OCI-LY1 (cell line): ENCODE results near the gene ZC3H18.

ENCODE experiments used
- EZH2 ChIP-seq: fragments of 200-600 bp; sonication (generic), shearing (Covaris generic); IDR thresholded peaks from 2 replicates; pipeline ENCODE4 v1.8.0; 2017; ENCODE audit warnings: borderline replicate concordance, mixed run types, mild to moderate bottlenecking, antibody characterized with exemption, low read length, moderate library complexity, mixed read lengths
- TF ChIP-seq, protein P1 (sequence below): fragments of 200-600 bp; sonication (generic), shearing (Covaris generic); IDR thresholded peaks from 2 replicates; pipeline ENCODE4 v1.5.1; 2017; ENCODE audit warnings: mild to moderate bottlenecking, antibody characterized with exemption, low read length, moderate library complexity, mixed read lengths

GRCh38 chr16:88539261-88539651 is 30.9 kb upstream of the ZC3H18 start:
- TF ChIP-seq, protein P1, sequence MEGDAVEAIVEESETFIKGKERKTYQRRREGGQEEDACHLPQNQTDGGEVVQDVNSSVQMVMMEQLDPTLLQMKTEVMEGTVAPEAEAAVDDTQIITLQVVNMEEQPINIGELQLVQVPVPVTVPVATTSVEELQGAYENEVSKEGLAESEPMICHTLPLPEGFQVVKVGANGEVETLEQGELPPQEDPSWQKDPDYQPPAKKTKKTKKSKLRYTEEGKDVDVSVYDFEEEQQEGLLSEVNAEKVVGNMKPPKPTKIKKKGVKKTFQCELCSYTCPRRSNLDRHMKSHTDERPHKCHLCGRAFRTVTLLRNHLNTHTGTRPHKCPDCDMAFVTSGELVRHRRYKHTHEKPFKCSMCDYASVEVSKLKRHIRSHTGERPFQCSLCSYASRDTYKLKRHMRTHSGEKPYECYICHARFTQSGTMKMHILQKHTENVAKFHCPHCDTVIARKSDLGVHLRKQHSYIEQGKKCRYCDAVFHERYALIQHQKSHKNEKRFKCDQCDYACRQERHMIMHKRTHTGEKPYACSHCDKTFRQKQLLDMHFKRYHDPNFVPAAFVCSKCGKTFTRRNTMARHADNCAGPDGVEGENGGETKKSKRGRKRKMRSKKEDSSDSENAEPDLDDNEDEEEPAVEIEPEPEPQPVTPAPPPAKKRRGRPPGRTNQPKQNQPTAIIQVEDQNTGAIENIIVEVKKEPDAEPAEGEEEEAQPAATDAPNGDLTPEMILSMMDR, result no peak
- TF ChIP-seq EZH2, result no peak
